Neutrophil (primary cell): ENCODE data around the gene TSC22D1.

Experiments used
- H3K27ac ChIP-seq: fragments of 200-600 bp; sonication (generic); 2 replicates; pipeline ENCODE4 v1.5.1; 2016; ENCODE audit warnings: mild to moderate bottlenecking, moderate library complexity
- H3K27me3 ChIP-seq: fragments of 200-600 bp; sonication (generic); 2 replicates; pipeline ENCODE4 v1.6.0; 2016; ENCODE audit warnings: mild to moderate bottlenecking
- H3K36me3 ChIP-seq: fragments of 200-600 bp; sonication (generic); 2 replicates; pipeline ENCODE4 v1.5.1; 2017
- H3K4me1 ChIP-seq, 2 experiments: fragments of 200-600 bp in 1 of 2; sonication (generic) in 1 of 2; 1 replicate in 1 of 2; 2 replicates in 1 of 2; pipeline versions ENCODE4 v1.5.1 to v1.6.1; 2013 to 2016; ENCODE audit warnings: low read depth in 1 of 2, low read length in 1 of 2, mild to moderate bottlenecking in 1 of 2, moderate library complexity in 1 of 2; ENCODE audit not compliant: control insufficient read depth in 1 of 2, insufficient read depth in 1 of 2
- H3K4me3 ChIP-seq, 2 experiments: fragments of 200-600 bp in 1 of 2; sonication (generic) in 1 of 2; 1 replicate in 1 of 2; 2 replicates in 1 of 2; pipeline ENCODE4 v1.5.1; 2013 to 2016; ENCODE audit warnings: low read depth in 1 of 2, low read length in 1 of 2, mild to moderate bottlenecking in 1 of 2, moderate library complexity in 1 of 2
- H3K9me3 ChIP-seq: fragments of 200-600 bp; sonication (generic); 2 replicates; pipeline ENCODE4 v1.5.1; 2016
- CTCF ChIP-seq: fragments of 200-600 bp; sonication (generic); IDR thresholded peaks from 2 replicates; pipeline ENCODE4 v1.5.1; 2016; ENCODE audit warnings: antibody characterized with exemption

TSC22D1 gene

DNA sequence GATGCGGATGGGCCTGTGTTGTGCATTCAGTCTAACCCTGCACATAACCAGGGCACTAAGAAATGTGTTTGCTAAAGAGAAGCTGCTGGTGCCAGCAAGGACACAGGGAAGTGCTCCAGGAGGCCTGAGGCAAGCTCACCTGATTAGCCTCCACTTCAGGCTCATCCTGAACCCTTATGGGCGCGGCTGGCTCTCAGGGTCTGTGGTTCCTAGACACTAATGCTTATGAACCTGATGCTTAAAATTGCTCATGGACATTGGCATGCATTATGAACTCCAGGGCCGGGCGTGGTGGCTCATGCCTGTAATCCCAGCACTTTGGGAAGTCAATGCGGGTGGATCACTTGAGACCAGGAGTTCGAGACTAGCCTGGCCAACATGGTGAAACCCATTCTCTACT lies 168.2 kb downstream of the TSC22D1 start:
- Histone ChIP-seq H3K27ac (no peak overlapping the region), H3K4me1 (peaks cover 10 to 11% of the 10 kb centered on the region in 2 experiments), H3K9me3 (no peaks in the 10 kb centered on the region), H3K4me3 (no peak overlapping the region), H3K36me3 (peaks cover 3% of the 10 kb centered on the region), H3K27me3 (peaks cover 9% of the 10 kb centered on the region)
- TF ChIP-seq CTCF, result no peak

DNA sequence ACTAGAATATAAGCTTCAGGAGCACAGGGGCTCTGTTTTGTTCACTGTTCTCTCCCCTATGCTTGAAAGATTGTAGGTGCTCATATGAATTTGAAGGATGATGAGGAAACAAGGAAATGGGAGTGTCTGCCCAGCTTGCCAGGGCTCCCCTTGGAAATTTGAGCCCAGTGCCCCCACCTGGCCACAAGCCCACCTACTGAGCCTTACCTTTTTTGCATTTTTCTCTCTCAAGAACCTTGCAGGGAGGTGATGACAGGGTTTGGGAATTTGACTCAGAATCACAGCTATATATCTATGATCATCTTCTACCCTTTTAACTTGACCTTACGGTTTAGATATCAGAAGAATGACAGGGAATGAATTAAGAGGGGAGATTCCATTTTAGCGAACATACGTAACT lies 168.8 kb downstream of the TSC22D1 start:
- no peaks in the 10 kb centered on the region for H3K9me3 ChIP-seq
- peaks cover 9% of the 10 kb centered on the region for H3K36me3 ChIP-seq
- peaks cover 6% of the 10 kb centered on the region in 2 experiments for H3K4me1 ChIP-seq
- no peak overlapping the region for H3K4me3 ChIP-seq
- peaks cover 9% of the 10 kb centered on the region for H3K27me3 ChIP-seq
- no peak overlapping the region for H3K27ac ChIP-seq
- no peak for TF ChIP-seq CTCF

DNA sequence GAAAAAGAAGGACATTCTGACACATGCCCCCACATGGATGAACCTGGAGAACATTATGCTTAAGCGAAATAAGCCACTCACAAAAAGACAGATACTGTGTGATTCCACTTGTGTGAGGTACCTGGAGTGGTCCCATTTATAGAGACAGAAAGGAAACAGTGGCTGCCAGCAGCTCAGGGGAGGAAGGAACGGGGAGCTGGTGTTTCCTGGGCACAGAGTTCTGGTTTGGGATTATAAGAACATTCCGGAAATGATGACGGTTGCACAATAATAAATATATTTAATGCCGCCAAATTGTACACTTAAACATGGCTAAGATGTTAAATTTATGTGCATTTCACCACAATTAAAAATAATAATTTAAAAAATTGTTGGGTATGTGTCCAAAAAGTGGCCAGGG lies 169.5 kb downstream of the TSC22D1 start:
- Histone ChIP-seq H3K27ac (no peak overlapping the region), H3K36me3 (peaks cover 9% of the 10 kb centered on the region), H3K9me3 (no peaks in the 10 kb centered on the region), H3K27me3 (peaks cover 9% of the 10 kb centered on the region), H3K4me3 (no peak overlapping the region), H3K4me1 (no peaks in the 10 kb centered on the region)
- no peak for TF ChIP-seq CTCF

GRCh38 chr13:44404261-44405132 lies 171.6 kb downstream of the TSC22D1 start:
- no peak for TF ChIP-seq CTCF
- Histone ChIP-seq H3K4me1 (no peaks in the 10 kb centered on the region), H3K27ac (no peak overlapping the region), H3K9me3 (no peaks in the 10 kb centered on the region), H3K27me3 (peaks cover 9% of the 10 kb centered on the region), H3K4me3 (no peak overlapping the region), H3K36me3 (peaks cover 9% of the 10 kb centered on the region)

DNA sequence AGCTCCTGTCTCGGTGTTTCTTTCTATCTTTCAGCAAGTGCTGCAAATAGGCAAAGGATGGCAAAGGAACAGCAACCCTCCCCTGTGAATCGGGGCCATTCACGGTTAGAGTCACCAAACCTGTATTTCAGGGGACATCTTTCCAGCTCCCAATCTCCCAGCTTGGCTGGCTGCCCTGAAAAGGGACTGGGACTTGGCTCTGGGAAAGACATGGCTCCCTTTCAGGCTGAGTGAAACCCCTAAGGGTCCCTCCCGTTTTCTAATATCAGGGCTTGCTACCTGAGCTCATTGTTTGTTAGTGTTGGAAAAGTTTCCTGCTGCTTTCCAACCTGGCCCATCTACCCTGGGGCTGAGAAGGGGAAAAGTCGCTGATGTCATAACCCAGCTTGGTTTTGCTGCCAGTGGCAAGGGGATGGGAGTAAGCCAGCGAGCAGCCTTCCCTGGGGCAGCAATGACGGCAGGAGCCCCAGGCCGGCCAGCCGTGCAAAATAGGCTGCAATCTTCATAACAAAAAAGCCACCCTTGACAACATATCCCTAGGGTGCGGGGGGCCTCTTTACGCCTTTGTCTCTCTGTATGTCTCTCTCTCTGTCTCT lies 172.6 kb downstream of the TSC22D1 start:
- no peak for TF ChIP-seq CTCF
- Histone ChIP-seq H3K27ac (no peak overlapping the region), H3K27me3 (peaks cover 9% of the 10 kb centered on the region), H3K36me3 (peaks cover 9% of the 10 kb centered on the region), H3K4me3 (no peak overlapping the region), H3K9me3 (no peaks in the 10 kb centered on the region), H3K4me1 (no peaks in the 10 kb centered on the region)
